GM18505 (cell line): Measurements from ENCODE around the gene RALGPS1.

ENCODE experiments used
- ATAC-seq: cut with Tn5 transposase; IDR thresholded peaks from one replicate; pipeline ENCODE4 v1.9.1; 2021; ENCODE audit not compliant: unreplicated experiment
- POLR2A ChIP-seq: IDR thresholded peaks from 4 replicates; pipeline ENCODE4 v1.6.1; 2011; ENCODE audit warnings: borderline replicate concordance; ENCODE audit not compliant: insufficient read depth, insufficient read length; ENCODE audit errors: extremely low read depth

The RALGPS1 gene

DNA sequence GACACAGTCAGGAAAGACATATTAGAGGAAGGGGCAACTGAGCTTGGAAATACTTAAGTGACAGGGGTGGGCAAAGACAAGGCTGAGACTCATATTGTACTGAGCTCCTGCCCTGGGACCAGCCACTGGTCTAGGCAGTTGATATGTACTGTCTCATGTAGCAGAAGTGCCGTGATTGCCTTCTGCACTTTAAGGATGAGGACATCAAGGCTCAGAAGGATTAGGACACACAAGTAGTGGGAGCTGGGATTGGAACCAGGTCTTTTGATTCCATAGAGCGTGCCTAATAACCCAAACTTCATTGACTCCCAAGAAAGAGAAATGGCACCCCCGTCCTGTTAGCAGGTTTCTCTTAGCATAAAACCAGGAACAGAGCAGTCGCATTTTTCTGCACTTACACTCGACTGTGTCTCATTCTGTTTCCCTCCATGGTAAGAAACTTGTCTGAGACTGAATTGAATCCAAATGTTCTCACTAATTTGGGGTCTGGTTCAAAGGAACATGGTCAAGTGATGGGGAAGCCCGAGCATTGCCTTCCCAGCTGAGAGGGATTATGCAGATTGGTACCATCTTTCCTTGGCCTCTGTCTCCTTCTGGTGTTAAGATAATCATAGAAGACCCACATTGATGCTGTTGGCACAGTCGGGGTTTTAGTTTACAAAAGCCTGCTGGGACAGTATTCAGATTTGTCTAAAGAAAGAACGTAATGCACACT lies 137.5 kb downstream of the RALGPS1 start:
- no peak for ATAC-seq
- TF ChIP-seq POLR2A: no peak

GRCh38 chr9:127053057-127053821 lies 138.7 kb downstream of the RALGPS1 start:
- ATAC-seq: no peak
- TF ChIP-seq POLR2A: no peak

- TF ChIP-seq POLR2A: no peak
- ATAC-seq: no peak
Observed at GRCh38 chr9:127053960-127054359, 139.4 kb downstream of the RALGPS1 start.

- ATAC-seq: no peak
- TF ChIP-seq POLR2A: no peak
Observed at GRCh38 chr9:127055745-127056402, 141.3 kb downstream of the RALGPS1 start.

GRCh38 chr9:127056446-127056845 lies 141.9 kb downstream of the RALGPS1 start:
- no peak for ATAC-seq
- TF ChIP-seq POLR2A: no peak

DNA sequence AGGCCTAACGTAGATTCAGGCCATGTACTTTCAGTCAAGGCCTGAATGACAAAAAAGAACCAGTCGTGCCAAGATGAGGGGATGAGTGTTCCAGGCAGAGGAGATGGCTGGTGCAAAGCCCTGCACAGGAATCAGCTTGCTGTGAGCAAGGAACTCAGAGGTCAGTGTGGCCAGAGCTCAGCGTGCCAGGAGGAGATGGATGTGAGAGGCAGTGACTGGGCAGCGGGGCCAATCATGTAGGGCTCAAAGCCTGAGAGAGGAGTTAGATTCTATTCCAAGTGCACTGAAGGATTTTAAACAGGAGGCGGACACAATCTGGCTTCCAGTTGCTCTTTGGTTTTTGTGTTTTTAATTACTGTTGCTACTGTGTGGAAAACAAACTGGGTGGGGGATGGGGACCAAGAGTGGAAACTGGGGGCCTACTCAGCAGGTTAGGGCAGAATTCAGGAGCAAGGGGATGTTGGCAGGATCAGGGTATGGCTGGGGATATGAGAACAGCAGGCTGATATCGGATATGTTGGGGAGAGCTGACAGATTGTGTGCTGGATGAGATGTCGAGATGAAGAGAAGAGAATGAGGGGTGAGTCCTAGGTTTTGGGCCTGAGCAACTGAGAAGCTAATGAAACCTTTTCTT lies 143.5 kb downstream of the RALGPS1 start:
- no peak for TF ChIP-seq POLR2A
- no peak for ATAC-seq

DNA sequence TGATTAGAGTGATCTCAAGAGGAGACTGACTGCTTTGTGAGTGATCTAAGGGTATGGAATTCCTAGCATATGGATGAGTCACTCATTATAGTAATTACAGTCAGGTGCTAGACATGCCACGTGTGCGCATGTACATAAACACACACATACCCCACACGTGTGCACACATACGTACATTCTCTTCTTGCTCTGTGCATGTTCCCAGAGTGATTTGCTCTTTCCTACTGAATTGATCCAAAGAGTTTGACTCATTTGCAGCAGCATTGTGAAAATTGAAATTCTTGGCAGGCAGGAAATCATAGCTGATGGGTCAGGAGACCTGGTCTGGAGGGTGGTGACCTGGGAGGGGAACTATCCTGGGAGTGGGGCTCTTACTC lies 144.1 kb downstream of the RALGPS1 start:
- no peak for ATAC-seq
- TF ChIP-seq POLR2A: no peak

- TF ChIP-seq POLR2A: no peak
- no peak for ATAC-seq
Observed at GRCh38 chr9:127059030-127059429, 144.4 kb downstream of the RALGPS1 start.

DNA sequence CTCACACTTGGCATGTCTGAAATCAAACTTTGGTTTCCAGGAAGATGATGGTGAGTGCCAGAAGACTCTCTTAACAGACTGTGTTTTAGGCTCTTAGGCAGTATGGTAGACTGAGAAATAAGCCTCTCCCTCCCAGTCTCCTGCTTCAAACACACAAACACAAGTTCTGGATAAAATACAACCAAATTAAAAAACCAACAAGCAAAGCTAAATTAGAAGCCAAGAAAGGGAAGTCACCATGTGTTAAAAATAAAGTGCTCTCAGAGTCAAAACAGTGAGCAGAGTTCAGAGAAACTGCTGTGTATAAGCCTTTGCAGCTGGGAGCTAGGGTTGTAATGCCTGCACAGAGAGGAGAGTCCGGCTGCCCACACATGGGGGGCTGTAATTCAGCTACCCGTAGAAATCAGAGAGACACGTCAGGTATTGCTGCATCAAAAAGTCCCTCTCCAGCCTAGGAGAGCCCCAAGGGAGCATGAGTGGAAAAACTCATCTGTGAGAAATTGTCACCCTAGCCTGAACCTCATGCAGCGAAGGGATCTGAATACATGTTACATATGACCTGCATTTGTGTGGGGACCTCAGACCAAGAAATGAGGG lies 145.3 kb downstream of the RALGPS1 start:
- no peak for TF ChIP-seq POLR2A
- ATAC-seq: no peak

- ATAC-seq: no peak
- TF ChIP-seq POLR2A: no peak
Observed at GRCh38 chr9:127061411-127061810, 146.8 kb downstream of the RALGPS1 start.

- ATAC-seq: no peak
- no peak for TF ChIP-seq POLR2A
Observed at GRCh38 chr9:127064335-127064734, 149.8 kb downstream of the RALGPS1 start.

- no peak for ATAC-seq
- no peak for TF ChIP-seq POLR2A
Observed at GRCh38 chr9:127065592-127065991, 151.0 kb downstream of the RALGPS1 start.

DNA sequence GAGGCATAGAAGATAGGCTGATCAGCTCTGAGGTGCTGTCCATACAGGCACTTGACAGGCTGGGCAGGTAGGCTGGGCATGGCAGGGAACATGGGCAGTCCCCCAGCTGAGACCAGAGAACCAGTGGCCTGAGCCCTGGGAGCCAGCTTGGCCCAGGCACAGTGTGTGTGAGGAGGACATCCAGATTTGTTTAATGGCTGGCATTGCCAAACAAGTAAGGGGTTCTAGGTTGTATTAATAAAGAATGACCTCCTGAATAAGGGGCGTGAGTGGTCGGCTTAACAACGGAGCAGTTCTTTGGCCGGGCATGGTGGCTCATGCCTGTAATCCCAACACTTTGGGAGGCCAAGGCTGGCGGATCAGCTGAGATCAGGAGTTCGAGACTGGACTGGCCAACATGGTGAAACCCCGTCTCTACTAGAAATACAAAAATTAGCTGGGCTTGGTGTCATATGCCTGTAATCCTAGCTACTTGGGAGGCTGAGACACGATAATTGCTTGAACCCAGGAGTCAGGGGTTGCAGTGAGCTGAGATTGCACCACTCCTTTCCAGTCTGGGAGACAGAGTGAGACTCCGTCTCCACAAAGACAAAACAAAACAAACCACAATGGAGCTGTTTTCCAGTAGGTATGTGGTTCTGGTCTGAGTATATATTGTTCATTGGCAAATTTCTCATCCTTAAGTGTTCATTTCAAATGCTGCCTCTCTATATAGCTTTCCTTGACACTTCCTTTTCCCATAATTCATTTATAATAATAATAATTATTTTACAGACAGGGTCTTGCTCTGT lies 151.7 kb downstream of the RALGPS1 start:
- no peak for TF ChIP-seq POLR2A

DNA sequence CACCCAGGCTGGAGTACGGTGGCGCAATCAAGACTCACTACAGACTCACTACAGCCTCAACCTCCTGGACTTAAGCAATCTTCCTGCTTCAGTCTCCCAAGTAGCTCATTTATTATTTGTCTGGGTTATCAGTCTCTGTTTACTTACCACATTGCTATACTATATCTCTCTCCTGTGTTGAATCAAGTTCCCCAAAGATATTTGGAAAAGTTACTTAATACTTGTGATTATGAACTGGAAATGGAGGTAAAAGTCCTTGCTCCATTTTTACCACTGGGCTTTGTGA lies 152.2 kb downstream of the RALGPS1 start:
- no peak for TF ChIP-seq POLR2A
- ATAC-seq: no peak

More for the DNA sequence above, 151.7 kb downstream of the RALGPS1 start:
- no peak for ATAC-seq
